GM10847 (cell line): Measurements from ENCODE around the gene CGNL1.

Experiments used
- POLR2A ChIP-seq: IDR thresholded peaks from 2 replicates; pipeline ENCODE4 v1.6.1; 2011; ENCODE audit not compliant: insufficient read length; ENCODE audit errors: extremely low read depth

Gene CGNL1

DNA sequence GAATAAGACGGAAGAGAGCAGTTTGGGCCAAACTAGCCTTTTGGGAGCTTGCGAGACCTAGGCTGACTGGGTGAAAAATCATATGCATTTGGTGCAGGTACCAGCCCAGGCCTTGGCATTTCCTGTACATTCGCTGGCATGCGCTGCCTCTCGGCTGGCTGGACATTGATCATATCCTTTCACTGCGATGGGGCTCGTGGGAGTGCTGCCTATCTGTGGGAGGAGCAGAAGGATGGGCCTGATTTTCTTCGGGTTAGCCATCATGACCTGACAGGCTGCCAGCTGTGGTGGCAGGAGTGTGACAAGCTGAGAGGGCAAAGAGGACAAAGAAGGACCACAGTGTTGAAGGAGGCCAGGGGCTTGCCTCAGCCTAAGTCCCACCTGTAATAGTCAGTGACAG lies 14.3 kb downstream of the CGNL1 start:
- TF ChIP-seq POLR2A: no peak

GRCh38 chr15:57391537-57391936 lies 15.2 kb downstream of the CGNL1 start:
- TF ChIP-seq POLR2A: no peak

GRCh38 chr15:57393061-57393460 lies 16.8 kb downstream of the CGNL1 start:
- no peak for TF ChIP-seq POLR2A

- TF ChIP-seq POLR2A: no peak
These were observed 19.0 kb downstream of the CGNL1 start for GRCh38 chr15:57395292-57395691.

DNA sequence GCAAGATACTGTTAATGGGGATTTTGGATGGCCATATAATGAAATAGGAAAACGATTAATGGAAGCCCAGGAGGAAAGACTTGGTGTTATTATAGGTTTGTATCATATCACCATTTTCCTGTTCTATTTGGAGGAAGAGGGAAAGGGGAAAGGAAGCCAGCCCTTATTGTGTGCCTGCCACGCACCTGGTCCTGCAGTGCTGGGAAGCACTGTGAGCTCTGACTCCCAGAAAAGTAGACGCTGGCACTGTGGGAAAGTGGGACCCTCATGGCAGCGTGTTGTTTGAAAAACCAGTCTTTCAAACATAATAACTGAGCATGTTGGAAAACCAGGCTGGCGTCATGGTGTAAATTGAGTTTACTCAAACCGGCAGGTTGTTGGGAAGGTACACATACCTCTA lies 22.0 kb downstream of the CGNL1 start:
- TF ChIP-seq POLR2A: no peak

DNA sequence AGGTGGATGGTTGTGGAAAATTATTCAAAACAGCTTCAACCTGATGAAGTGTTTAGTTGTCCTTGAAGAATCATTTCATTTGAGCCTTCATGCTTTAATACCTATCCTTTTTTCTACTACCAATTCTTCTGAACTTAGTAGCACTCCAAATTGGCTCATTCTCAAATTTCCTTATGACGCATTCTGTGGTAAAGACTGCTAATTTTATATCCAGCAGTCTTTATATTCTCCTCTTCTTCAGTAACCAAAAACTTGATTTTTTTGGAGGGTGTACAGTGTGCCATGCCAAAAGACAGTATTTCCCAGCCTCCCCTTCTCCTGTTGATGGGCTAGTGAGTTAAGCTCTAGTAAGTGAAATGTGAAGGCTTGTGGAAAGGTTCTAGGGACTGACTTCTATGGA lies 25.2 kb downstream of the CGNL1 start:
- no peak for TF ChIP-seq POLR2A

DNA sequence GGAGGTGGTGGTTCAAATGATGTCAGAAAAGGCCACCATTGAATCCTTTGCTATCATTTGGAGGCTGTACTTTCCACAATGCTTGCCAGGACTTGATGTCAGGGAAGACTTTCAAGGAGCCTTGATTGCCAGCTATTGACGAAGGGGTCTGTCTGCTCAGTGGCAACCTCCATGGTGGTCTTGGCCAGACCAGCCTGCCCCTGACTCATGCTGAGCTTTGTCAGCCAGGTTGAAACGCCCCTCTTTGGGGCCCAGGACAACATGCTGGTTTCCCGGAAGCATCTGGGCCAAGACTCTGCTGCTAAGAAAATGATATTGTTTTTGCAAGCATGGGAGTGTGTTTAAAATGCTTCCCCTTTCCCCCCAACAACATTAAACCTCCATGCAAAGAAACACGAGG lies 26.7 kb downstream of the CGNL1 start:
- TF ChIP-seq POLR2A: no peak

DNA sequence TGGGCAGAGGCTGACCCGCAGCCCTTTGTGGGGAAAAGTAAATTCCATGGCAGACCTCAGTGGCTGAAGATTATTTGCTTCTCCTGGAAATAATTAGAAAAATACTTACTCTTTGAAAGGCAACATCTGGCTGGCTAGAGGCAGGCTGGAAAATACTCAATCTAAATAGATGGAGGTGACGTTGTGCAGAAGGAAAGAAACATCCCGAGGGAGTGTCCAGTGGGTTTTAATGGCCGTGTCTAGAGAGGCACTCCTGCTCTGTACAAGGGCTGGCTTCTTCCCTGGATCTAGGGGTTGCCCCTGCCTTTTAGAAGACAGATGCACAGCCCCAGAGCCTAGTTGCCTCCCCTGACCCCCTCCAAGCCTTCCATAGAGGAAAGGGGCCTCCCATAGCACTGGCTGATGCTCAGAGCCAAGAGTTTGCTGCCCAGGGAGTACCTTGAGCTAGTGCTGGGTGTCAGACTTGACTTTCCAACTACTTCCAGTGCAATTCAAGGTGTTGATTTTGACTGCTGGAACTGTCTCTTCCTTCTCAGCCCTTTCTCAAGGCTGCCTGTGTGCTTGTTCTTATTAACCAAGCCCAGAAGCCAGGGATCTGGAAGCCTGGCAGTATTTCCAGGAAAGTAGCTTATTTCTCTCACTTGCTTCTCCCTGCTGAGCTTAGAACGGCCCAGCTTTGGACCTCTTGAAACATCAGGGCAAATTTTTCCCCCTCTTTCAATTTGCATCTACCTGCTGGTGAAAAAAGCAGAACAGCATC lies 27.4 kb downstream of the CGNL1 start:
- no peak for TF ChIP-seq POLR2A

GRCh38 chr15:57405133-57405532 lies 28.8 kb downstream of the CGNL1 start:
- TF ChIP-seq POLR2A: no peak

- no peak for TF ChIP-seq POLR2A
These were observed 29.9 kb downstream of the CGNL1 start for GRCh38 chr15:57406062-57406772.

DNA sequence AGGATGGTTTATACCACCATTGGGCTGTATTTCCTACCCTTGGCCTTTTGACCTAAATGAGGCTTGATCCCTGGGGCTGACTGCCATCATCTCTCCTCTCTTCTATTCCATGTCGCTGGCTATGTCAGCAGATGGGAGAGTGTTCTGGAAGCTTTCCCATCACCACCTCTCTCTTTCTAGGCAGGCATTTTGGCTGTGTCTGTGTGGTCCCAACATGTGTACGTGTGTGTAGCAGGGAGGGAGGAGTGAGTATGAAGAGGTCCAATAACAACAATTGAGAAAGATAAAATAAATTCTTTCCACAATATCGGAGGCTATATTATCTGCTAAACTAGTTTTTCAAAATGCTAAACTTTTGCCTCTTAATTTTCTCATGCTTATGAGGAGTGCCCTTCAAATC lies 34.1 kb downstream of the CGNL1 start:
- no peak for TF ChIP-seq POLR2A

GRCh38 chr15:57411945-57412768 lies 35.9 kb downstream of the CGNL1 start:
- no peak for TF ChIP-seq POLR2A

DNA sequence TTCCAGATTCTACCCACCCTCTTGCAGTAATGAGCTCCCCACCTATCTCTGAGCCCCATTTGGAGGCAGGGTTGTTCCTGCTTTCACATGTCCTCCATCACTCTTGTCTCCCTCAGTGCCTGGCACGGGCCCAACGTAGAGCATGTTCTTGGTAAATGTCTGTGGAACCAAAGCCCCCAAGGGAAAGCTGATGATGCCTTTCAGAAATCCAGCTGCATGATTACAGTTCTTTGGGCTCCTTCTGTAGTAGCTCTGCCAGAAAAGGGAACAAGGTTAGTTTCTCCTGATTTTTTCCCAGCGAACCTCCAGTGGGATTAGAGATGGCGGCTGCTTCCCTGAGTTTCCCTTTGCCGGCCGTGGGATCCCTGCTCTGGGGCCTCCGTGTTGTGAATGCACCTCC lies 39.3 kb downstream of the CGNL1 start:
- no peak for TF ChIP-seq POLR2A

DNA sequence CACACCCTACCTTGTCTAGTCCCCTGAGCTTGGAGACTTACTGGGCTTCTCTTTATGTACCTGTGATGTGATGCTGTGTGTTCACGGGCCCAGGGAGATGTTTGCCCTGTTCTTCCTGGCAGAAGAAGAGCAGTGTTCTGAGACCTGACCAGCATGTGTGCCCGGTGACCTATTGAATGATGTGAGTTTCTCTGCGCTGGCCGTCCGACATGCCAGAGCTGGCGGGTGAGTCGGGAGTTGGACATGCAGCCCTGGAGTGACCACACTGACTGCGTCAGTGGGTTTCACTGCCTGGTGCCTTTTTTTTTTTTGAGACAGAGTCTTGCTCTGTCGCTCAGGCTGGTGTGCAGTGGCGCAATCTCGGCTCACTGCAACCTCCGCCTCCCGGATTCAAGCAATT lies 42.3 kb downstream of the CGNL1 start:
- no peak for TF ChIP-seq POLR2A

- no peak for TF ChIP-seq POLR2A
These were observed 43.0 kb downstream of the CGNL1 start for GRCh38 chr15:57419335-57419734.

DNA sequence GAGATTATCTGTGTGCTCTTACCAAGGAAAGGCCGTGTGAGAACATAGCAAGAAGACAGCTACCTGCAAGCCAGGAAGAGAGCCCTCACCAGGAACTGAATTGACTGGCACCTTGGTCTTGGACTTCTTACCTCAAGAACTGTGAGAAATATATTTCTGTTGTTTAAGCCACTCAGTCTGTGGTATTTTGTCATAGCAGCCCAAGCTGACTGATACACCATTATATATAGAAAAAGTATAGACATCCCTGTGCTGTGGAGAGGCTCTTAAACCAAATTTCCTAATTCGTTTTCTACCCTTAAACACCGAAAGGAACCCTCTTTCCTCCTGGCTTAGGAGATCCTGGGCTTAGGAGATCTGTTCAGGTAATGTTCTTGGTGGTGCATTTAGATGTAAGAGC lies 44.8 kb downstream of the CGNL1 start:
- no peak for TF ChIP-seq POLR2A
